ENCODE results near the gene RPUSD3. TPM values are rescaled to one million over a fixed set of nuclear protein-coding genes. Genes with fewer than 3 reads are reported as not detected.

The RPUSD3 gene
- total and polyA plus RNA-seq, 9 of the 15 experiments (the other 6 are each of a cell fraction or from before 2014, with no cell fraction given), result 13.8 to 99.0 (median 59.3) TPM

- Histone ChIP-seq H4K20me1 (replicated peaks; ENCODE audit: control insufficient read depth, insufficient read depth, low read length) (no peaks in the 10 kb centered on the region), H3K9ac (ENCODE audit: insufficient read depth in 1 of 2, low read depth in 2 of 2, low read length in 2 of 2) (no peak overlapping the region), H3K4me2 (ENCODE audit: insufficient read depth, low read length) (no peak overlapping the region), H3K27me3 (ENCODE audit: control insufficient read depth in 2 of 2, insufficient read depth in 2 of 2, low read length in 2 of 2) (no peaks in the 10 kb centered on the region), H3K79me2 (ENCODE audit: control insufficient read depth, insufficient read depth, low read length) (peaks cover 10% of the 10 kb centered on the region), H3K9me1 (ENCODE audit: control insufficient read depth, insufficient read depth, low read length) (no peaks in the 10 kb centered on the region), H3K4me1 (replicated peaks in 1 of 2; ENCODE audit: control insufficient read depth in 2 of 2, insufficient read depth in 2 of 2, low read length in 2 of 2) (peaks cover 15 to 32% of the 10 kb centered on the region in 2 experiments), H3K9me3 (replicated peaks; ENCODE audit: control insufficient read depth, insufficient read depth, low read depth, low read length) (no peaks in the 10 kb centered on the region), H3K4me3 (no peak overlapping the region), H2AFZ (ENCODE audit: low read depth, low read length) (no peak overlapping the region), H3K27ac (ENCODE audit: extremely low read depth, low read depth, low read length) (no peak overlapping the region), H3K36me3 (ENCODE audit: control insufficient read depth, insufficient read depth, low read length) (no peaks in the 10 kb centered on the region)
- no peak for ATAC-seq
- no peak for DNase-seq (ENCODE audit: extremely low read depth in 1 of 4, low spot score in 3 of 4)
- ChIA-PET POLR2A (interaction anchor here (1.0 to 1.1 kb wide), 3 partner anchors 16 to 489 kb away, joined by 4 to 6 read pairs (median 5); partner anchors contain the start of gene IL17RE), CTCF (ENCODE audit: low intra/inter-chr PET ratio) (no interaction called here)
- BruUV-seq (replicated peaks), result no TSS peak
- in situ Hi-C loops (cut with MboI), result no loop called here
- FAIRE-seq, result no peak
- intact Hi-C loops (cut with micrococcal nuclease), result no loop called here
- TF ChIP-seq BCOR (IDR thresholded peaks at IDR 0.05) (peak; percentile 50; the same call in 1 of the 2 replicates), ZNF324 (CRISPR knock-in tag; IDR thresholded peaks at IDR 0.05) (no peak), KDM1A (IDR thresholded peaks at IDR 0.05) (0 out of 4 replicates have a peak, but pooled peaks of 1 of the 2 experiments have one; percentile 29), MYNN (IDR thresholded peaks at IDR 0.05) (no peak), MYNN (CRISPR knock-in tag; IDR thresholded peaks at IDR 0.05) (no peak), ZNF121 (CRISPR knock-in tag; conservative IDR thresholded peaks at IDR 0.05) (peak; percentile 95)
Observed at GRCh38 chr3:9886328-9886727, 42.5 kb upstream of the RPUSD3 start.

- FAIRE-seq, result peak; percentile 94
- TF ChIP-seq FOXK2 (conservative IDR thresholded peaks at IDR 0.05 in 1 of 2, IDR thresholded peaks at IDR 0.05 in 1 of 2; ENCODE audit: low read depth in 2 of 2), result no peak; a peak in 2 of 4 replicates
- TF ChIP-seq ZNF512 (tag; IDR thresholded peaks at IDR 0.05), result no peak
- peak; percentile 19; the same call in 1 of the 2 replicates for TF ChIP-seq CREB1 (IDR thresholded peaks at IDR 0.05)
- no peak for TF ChIP-seq CREB1 (CRISPR knock-in tag; IDR thresholded peaks at IDR 0.05)
- no peak for TF ChIP-seq KDM4B (IDR thresholded peaks at IDR 0.05; ENCODE audit: borderline replicate concordance in 2 of 2, low read depth in 1 of 2)
- TF ChIP-seq, protein P1, sequence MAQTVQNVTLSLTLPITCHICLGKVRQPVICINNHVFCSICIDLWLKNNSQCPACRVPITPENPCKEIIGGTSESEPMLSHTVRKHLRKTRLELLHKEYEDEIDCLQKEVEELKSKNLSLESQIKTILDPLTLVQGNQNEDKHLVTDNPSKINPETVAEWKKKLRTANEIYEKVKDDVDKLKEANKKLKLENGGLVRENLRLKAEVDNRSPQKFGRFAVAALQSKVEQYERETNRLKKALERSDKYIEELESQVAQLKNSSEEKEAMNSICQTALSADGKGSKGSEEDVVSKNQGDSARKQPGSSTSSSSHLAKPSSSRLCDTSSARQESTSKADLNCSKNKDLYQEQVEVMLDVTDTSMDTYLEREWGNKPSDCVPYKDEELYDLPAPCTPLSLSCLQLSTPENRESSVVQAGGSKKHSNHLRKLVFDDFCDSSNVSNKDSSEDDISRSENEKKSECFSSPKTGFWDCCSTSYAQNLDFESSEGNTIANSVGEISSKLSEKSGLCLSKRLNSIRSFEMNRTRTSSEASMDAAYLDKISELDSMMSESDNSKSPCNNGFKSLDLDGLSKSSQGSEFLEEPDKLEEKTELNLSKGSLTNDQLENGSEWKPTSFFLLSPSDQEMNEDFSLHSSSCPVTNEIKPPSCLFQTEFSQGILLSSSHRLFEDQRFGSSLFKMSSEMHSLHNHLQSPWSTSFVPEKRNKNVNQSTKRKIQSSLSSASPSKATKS (CRISPR knock-in tag; IDR thresholded peaks at IDR 0.05), result no peak
- TF ChIP-seq BCL6 (CRISPR knock-in tag; IDR thresholded peaks at IDR 0.05), result no peak
- TF ChIP-seq ZNF24 (IDR thresholded peaks at IDR 0.05), result no peak
Observed at GRCh38 chr3:9884555-9885165, 40.9 kb upstream of the RPUSD3 start.

More at GRCh38 chr3:9884555-9885165, 40.9 kb upstream of the RPUSD3 start:
- Histone ChIP-seq H3K36me3 (ENCODE audit: control insufficient read depth, insufficient read depth, low read length) (no peaks in the 10 kb centered on the region), H3K27me3 (ENCODE audit: control insufficient read depth in 2 of 2, insufficient read depth in 2 of 2, low read length in 2 of 2) (no peaks in the 10 kb centered on the region), H3K9me1 (ENCODE audit: control insufficient read depth, insufficient read depth, low read length) (no peaks in the 10 kb centered on the region), H3K4me3 (no peak overlapping the region), H3K9ac (ENCODE audit: insufficient read depth in 1 of 2, low read depth in 2 of 2, low read length in 2 of 2) (no peak overlapping the region), H3K4me1 (replicated peaks in 1 of 2; ENCODE audit: control insufficient read depth in 2 of 2, insufficient read depth in 2 of 2, low read length in 2 of 2) (peaks cover 8 to 34% of the 10 kb centered on the region in 2 experiments; a peak in 4 of 5 replicates), H2AFZ (ENCODE audit: low read depth, low read length) (peak overlapping the region; percentile 73), H3K4me2 (ENCODE audit: insufficient read depth, low read length) (peak overlapping the region; percentile 61), H3K79me2 (ENCODE audit: control insufficient read depth, insufficient read depth, low read length) (no peaks in the 10 kb centered on the region), H3K27ac (ENCODE audit: extremely low read depth, low read depth, low read length) (peak overlapping the region; percentile 21; the same call in 1 of the 3 replicates), H4K20me1 (replicated peaks; ENCODE audit: control insufficient read depth, insufficient read depth, low read length) (no peaks in the 10 kb centered on the region), H3K9me3 (replicated peaks; ENCODE audit: control insufficient read depth, insufficient read depth, low read depth, low read length) (no peaks in the 10 kb centered on the region)
- peak; percentile 92 for ATAC-seq
- CTCF ChIA-PET (ENCODE audit: low intra/inter-chr PET ratio), result no interaction called here
- WGBS (ENCODE audit: insufficient coverage, low coverage, missing lambda C conversion rate), result 26% methylated on average over 11 of the region's 11 CpGs
- in situ Hi-C loops (cut with MboI) (no loop called here), intact Hi-C loops (cut with micrococcal nuclease) (no loop called here)
- POLR2A ChIA-PET, result interaction anchor here (0.6 to 2.4 kb wide), 12 partner anchors 8 to 176 kb away, joined by 3 to 10 read pairs (median 4); no protein-coding TSS in a partner anchor
- peak; percentile 83 to 86 (median 86) for DNase-seq (ENCODE audit: extremely low read depth in 1 of 4, low spot score in 3 of 4)
- no TSS peak for BruUV-seq (replicated peaks)

Data from K562 (cell line).